Measurements from ENCODE around the gene RAB44.
"Not testable (repeated sequence)": the region's sequence is repeated elsewhere in the genome, so short reads cannot be mapped to it uniquely, and the experiment has no call there.

The RAB44 gene

GRCh38 chr6:36716476-36717093, 19.0 kb downstream of the RAB44 start:
- no peak for DNase-seq

GRCh38 chr6:36717231-36717825, 19.7 kb downstream of the RAB44 start:
- DNase-seq, result no peak

GRCh38 chr6:36717871-36718540, 20.4 kb downstream of the RAB44 start:
- DNase-seq, result no peak

- no peak for DNase-seq
Observed at GRCh38 chr6:36718560-36718959, 20.9 kb downstream of the RAB44 start.

GRCh38 chr6:36719126-36719525, 21.5 kb downstream of the RAB44 start:
- no peak for DNase-seq

- no peak for DNase-seq
Observed at GRCh38 chr6:36720251-36721141, 22.9 kb downstream of the RAB44 start.

- no peak for DNase-seq
Observed at GRCh38 chr6:36721369-36722140, 23.9 kb downstream of the RAB44 start.

GRCh38 chr6:36722365-36722764, 24.7 kb downstream of the RAB44 start:
- no peak for DNase-seq

GRCh38 chr6:36722879-36723278, 25.3 kb downstream of the RAB44 start:
- no peak for DNase-seq

- DNase-seq, result not testable (repeated sequence)
Observed at GRCh38 chr6:36723992-36724391, 26.4 kb downstream of the RAB44 start.

GRCh38 chr6:36724514-36725390, 27.1 kb downstream of the RAB44 start:
- DNase-seq, result peak; percentile 41

- no peak for DNase-seq
Observed at GRCh38 chr6:36725581-36725980, 28.0 kb downstream of the RAB44 start.

- peak; percentile 28 for DNase-seq
Observed at GRCh38 chr6:36727505-36728021, 29.9 kb downstream of the RAB44 start.

- DNase-seq, result no peak
Observed at GRCh38 chr6:36728289-36729160, 30.9 kb downstream of the RAB44 start.

- no peak for DNase-seq
Observed at GRCh38 chr6:36729161-36729524, 31.5 kb downstream of the RAB44 start.

- no peak for DNase-seq
Observed at GRCh38 chr6:36730424-36731380, 33.1 kb downstream of the RAB44 start.

GRCh38 chr6:36731622-36732310, 34.1 kb downstream of the RAB44 start:
- no peak for DNase-seq

GRCh38 chr6:36733300-36733699, 35.7 kb downstream of the RAB44 start:
- no peak for DNase-seq

Data from GDM1 (cell line).